Activated T-helper 17 cell treated with anti-CD3 and anti-CD28 coated beads, Interleukin-2, amount 50 U/mL, for 72 hours (primary cell): Measurements from ENCODE around the gene MED13L. TPM values are rescaled to one million over a fixed set of nuclear protein-coding genes. Genes with fewer than 3 reads are reported as not detected.
A peak's percentile ranks its signal among the peaks of the same experiment; 100 is the strongest.

Experiments
- ATAC-seq: fragments of 150-1000 bp; cut with Tn5 transposase; replicated peaks from 2 replicates; pipeline ENCODE4 v1.10.0; 2021; ENCODE audit warnings: mild to moderate bottlenecking, moderate library complexity
- H3K27ac Mint-ChIP-seq: one replicate; pipeline ENCODE4 v1.8.0; 2022; ENCODE audit warnings: mixed read lengths
- H3K27me3 Mint-ChIP-seq: one replicate; pipeline ENCODE4 v1.8.0; 2022; ENCODE audit warnings: mixed read lengths
- H3K36me3 Mint-ChIP-seq: one replicate; pipeline ENCODE4 v1.8.0; 2022; ENCODE audit warnings: low read depth, mild to moderate bottlenecking, mixed read lengths
- H3K4me1 Mint-ChIP-seq: one replicate; pipeline ENCODE4 v1.8.0; 2022; ENCODE audit warnings: mixed read lengths
- H3K4me3 Mint-ChIP-seq: one replicate; pipeline ENCODE4 v1.8.0; 2022; ENCODE audit warnings: mild to moderate bottlenecking, mixed read lengths
- H3K9me3 Mint-ChIP-seq: one replicate; pipeline ENCODE4 v1.8.0; 2022; ENCODE audit warnings: mixed read lengths
- total RNA-seq, 2 donors: library from RNA; stranded (reverse); gene quantifications; one replicate each; pipeline ENCODE4 v1.2.3, GENCODE V29; 2022

The MED13L gene
- total RNA-seq, 2 donors from 2014 or later = 49.9 to 56.2 TPM

DNA sequence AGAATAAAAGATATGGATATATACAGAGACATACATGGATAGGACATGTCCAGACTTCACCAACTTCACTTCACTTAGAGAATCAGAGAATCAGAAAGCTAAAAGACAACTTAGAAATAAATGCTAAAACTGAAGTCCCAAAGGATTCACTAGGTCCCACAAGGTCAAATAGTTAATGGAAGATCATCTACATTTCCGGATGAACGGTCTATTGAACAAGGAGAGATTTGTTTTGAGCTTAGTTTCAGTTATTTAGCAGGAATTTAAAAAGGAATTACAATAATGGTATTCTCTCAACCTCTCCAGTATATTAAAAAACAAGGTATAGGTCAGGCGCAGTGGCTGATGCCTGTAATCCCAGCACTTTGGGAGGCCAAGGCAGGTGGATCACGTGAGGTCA, 187.0 kb downstream of the MED13L start:
- H3K36me3 Mint-ChIP-seq = peaks cover 26% of the 10 kb centered on the region
- no peak for ATAC-seq
- H3K27me3 Mint-ChIP-seq = no peaks in the 10 kb centered on the region
- no peaks in the 10 kb centered on the region for H3K9me3 Mint-ChIP-seq
- H3K27ac Mint-ChIP-seq = no peak overlapping the region
- no peak overlapping the region for H3K4me3 Mint-ChIP-seq
- peaks cover 43% of the 10 kb centered on the region for H3K4me1 Mint-ChIP-seq

DNA sequence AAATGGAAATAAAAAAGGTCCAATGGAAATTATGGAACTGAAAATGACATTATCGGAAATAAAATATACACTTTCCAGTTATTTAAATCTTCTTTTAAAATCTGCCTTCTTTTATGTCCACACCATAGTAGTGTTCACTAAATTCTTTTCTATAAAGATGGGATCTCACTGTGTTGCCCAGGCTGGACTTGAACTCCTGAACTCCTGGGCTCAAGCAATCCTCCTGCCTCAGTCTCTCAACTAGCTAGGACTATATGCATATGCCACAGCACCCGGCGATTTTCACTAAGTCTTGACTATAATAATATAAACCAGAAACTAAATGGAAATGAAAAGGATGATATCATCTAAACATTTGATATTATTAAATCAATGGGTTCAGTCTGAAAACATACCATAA, 188.4 kb downstream of the MED13L start:
- Mint-ChIP-seq H3K27ac (no peak overlapping the region), H3K4me3 (peak overlapping the region; percentile 36), H3K9me3 (no peaks in the 10 kb centered on the region), H3K27me3 (no peaks in the 10 kb centered on the region), H3K4me1 (peaks cover 43% of the 10 kb centered on the region), H3K36me3 (peaks cover 20% of the 10 kb centered on the region)
- no peak for ATAC-seq

DNA sequence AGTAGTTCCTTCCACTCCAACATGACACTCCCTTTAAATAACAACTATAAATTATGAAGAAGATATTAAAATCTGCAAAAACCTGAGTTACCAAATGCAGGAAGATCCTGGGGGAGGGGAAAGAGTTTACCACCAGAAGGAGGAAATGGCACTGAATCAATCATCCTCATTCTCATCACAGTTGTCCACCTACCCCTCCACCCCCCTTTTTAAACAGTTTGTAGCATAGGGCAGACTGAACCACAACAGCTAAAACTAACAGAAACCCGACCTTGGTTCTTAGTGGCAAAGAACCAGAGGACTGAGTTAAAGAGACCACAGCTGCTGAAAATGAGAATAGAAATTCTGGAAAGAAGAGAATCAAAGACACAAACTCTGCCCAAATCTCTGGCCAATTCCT, 189.5 kb downstream of the MED13L start:
- peaks cover 20% of the 10 kb centered on the region for H3K36me3 Mint-ChIP-seq
- peak; percentile 87 for ATAC-seq
- peaks cover 43% of the 10 kb centered on the region for H3K4me1 Mint-ChIP-seq
- peak overlapping the region; percentile 70 for H3K27ac Mint-ChIP-seq
- no peaks in the 10 kb centered on the region for H3K9me3 Mint-ChIP-seq
- H3K27me3 Mint-ChIP-seq = no peaks in the 10 kb centered on the region
- peak overlapping the region; percentile 36 for H3K4me3 Mint-ChIP-seq

DNA sequence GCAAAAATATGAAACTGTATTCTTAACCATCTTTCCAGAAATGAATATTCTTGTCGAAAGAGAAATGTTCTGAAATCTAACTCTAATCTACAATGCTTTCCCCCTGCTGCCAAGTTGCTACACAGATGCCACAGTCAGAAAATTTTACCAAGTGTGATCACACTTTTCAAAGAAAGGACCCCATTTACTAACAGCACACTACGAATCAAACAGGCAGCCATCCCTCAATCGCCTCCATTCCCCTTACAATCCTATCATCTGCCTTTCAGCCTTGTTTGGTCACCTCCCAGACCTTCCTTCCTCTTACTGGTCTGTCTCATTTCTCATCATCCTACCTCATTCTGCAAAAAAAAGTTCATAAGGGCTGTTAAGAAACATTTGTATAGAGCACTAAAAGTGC, 190.1 kb downstream of the MED13L start:
- peak; percentile 56 for ATAC-seq
- Mint-ChIP-seq H3K4me1 (peaks cover 44% of the 10 kb centered on the region), H3K36me3 (peaks cover 20% of the 10 kb centered on the region), H3K27me3 (no peaks in the 10 kb centered on the region), H3K27ac (peak overlapping the region; percentile 70), H3K9me3 (no peaks in the 10 kb centered on the region), H3K4me3 (peak overlapping the region; percentile 36)

GRCh38 chr12:116080415-116080814, 197.1 kb downstream of the MED13L start:
- ATAC-seq = peak; percentile 64
- Mint-ChIP-seq H3K36me3 (no peaks in the 10 kb centered on the region), H3K4me3 (no peak overlapping the region), H3K27me3 (no peaks in the 10 kb centered on the region), H3K27ac (no peak overlapping the region), H3K4me1 (peaks cover 7% of the 10 kb centered on the region), H3K9me3 (no peaks in the 10 kb centered on the region)

DNA sequence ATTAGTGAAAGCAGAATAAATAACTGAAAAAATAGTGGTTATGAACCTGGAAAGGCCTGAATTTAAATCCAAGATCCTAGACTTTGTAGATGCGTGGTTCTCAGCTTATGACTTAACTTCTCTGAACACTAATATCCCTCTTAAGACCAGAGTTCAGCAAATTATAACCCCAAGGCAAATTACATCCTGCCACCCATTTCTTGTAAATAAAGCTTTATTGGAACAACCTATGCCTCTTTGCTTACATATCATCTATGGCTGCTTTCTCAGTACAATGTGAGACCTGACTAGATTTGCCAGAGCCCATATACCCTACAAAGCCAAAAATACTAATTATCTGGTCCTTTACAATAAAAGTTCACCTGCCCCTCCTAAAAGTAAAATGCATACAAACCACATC, 199.1 kb downstream of the MED13L start:
- Mint-ChIP-seq H3K9me3 (no peaks in the 10 kb centered on the region), H3K27me3 (no peaks in the 10 kb centered on the region), H3K27ac (no peak overlapping the region), H3K36me3 (no peaks in the 10 kb centered on the region), H3K4me3 (no peak overlapping the region), H3K4me1 (peaks cover 12% of the 10 kb centered on the region)
- no peak for ATAC-seq

DNA sequence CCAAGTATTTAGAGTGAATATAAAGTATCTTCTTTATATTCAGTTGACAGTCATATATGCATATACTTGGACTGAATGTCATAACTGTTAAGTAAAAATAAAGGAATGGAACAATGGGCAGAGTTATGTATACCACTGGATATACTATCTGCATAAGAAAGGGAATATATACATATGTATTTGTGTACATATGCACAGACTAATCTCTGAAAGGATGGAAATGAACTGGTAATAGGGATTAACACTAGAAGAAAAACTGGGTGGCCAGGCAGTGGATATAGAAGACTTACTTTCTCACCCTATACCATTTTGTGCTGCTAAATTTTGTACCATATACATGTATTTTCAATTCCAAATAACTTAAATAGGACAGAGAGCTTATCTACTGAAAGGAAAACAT, 200.1 kb downstream of the MED13L start:
- H3K4me1 Mint-ChIP-seq = peaks cover 11% of the 10 kb centered on the region
- no peaks in the 10 kb centered on the region for H3K9me3 Mint-ChIP-seq
- no peak overlapping the region for H3K4me3 Mint-ChIP-seq
- no peaks in the 10 kb centered on the region for H3K27me3 Mint-ChIP-seq
- ATAC-seq = no peak
- H3K36me3 Mint-ChIP-seq = no peaks in the 10 kb centered on the region
- H3K27ac Mint-ChIP-seq = no peak overlapping the region

- H3K27ac Mint-ChIP-seq = no peak overlapping the region
- H3K4me3 Mint-ChIP-seq = no peak overlapping the region
- H3K9me3 Mint-ChIP-seq = no peaks in the 10 kb centered on the region
- H3K4me1 Mint-ChIP-seq = peaks cover 9% of the 10 kb centered on the region
- no peak for ATAC-seq
- no peaks in the 10 kb centered on the region for H3K27me3 Mint-ChIP-seq
- H3K36me3 Mint-ChIP-seq = no peaks in the 10 kb centered on the region
Measured at GRCh38 chr12:116076399-116076798, 201.1 kb downstream of the MED13L start.

- H3K27ac Mint-ChIP-seq = no peak overlapping the region
- no peak overlapping the region for H3K4me3 Mint-ChIP-seq
- no peaks in the 10 kb centered on the region for H3K9me3 Mint-ChIP-seq
- no peak for ATAC-seq
- no peaks in the 10 kb centered on the region for H3K27me3 Mint-ChIP-seq
- peaks cover 9% of the 10 kb centered on the region for H3K4me1 Mint-ChIP-seq
- no peaks in the 10 kb centered on the region for H3K36me3 Mint-ChIP-seq
Measured at GRCh38 chr12:116074686-116075085, 202.8 kb downstream of the MED13L start.

- H3K27ac Mint-ChIP-seq = no peak overlapping the region
- ATAC-seq = no peak
- H3K36me3 Mint-ChIP-seq = no peaks in the 10 kb centered on the region
- H3K4me3 Mint-ChIP-seq = no peak overlapping the region
- no peaks in the 10 kb centered on the region for H3K9me3 Mint-ChIP-seq
- H3K27me3 Mint-ChIP-seq = no peaks in the 10 kb centered on the region
- peaks cover 20% of the 10 kb centered on the region for H3K4me1 Mint-ChIP-seq
Measured at GRCh38 chr12:116071555-116072230, 205.8 kb downstream of the MED13L start.

- ATAC-seq = no peak
- Mint-ChIP-seq H3K4me3 (no peak overlapping the region), H3K27me3 (no peaks in the 10 kb centered on the region), H3K9me3 (no peaks in the 10 kb centered on the region), H3K27ac (no peak overlapping the region), H3K4me1 (peaks cover 19% of the 10 kb centered on the region), H3K36me3 (no peaks in the 10 kb centered on the region)
Measured at GRCh38 chr12:116070444-116070843, 207.0 kb downstream of the MED13L start.

DNA sequence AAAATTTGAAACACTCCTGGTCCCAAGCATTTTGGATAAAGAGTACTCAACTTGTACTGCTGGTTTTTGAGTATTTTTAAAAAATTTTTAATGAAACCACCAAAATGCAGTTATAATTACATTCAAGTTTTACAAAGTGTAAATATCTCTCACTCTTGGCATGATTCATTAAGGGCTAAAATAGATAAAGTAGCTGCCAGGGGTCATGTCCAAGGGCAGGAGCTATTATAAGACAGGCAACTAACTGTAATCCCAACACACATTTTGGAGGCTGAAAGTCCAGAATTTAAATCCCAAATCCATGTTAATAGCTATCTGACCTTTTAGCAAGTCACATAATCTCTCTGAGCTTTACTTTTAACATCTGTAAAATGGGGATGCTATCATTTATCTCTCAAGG, 207.6 kb downstream of the MED13L start:
- no peak overlapping the region for H3K27ac Mint-ChIP-seq
- no peaks in the 10 kb centered on the region for H3K9me3 Mint-ChIP-seq
- ATAC-seq = no peak
- no peak overlapping the region for H3K4me3 Mint-ChIP-seq
- H3K36me3 Mint-ChIP-seq = no peaks in the 10 kb centered on the region
- no peaks in the 10 kb centered on the region for H3K27me3 Mint-ChIP-seq
- H3K4me1 Mint-ChIP-seq = peaks cover 14% of the 10 kb centered on the region

DNA sequence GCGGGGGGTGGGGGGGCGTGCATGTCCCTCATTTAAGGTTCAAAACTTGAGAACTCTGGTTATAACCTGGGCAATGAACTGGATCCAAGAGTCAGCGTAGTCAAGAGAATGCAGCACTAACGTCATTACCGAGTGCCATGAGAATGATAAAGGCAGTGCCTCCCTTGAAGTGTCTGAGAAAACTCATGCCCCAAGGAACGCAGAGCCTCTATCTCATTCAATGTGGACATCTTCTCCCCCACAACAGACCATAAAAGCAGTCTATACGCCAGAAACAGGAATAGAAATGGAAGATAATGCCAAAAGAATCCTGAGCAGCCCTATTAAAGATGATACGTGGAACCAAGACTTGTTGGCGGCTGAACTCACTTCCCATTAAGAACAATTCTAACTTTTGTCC, 208.6 kb downstream of the MED13L start:
- Mint-ChIP-seq H3K36me3 (no peaks in the 10 kb centered on the region), H3K4me3 (no peak overlapping the region), H3K27ac (no peak overlapping the region), H3K27me3 (no peaks in the 10 kb centered on the region), H3K4me1 (peaks cover 13% of the 10 kb centered on the region), H3K9me3 (no peaks in the 10 kb centered on the region)
- no peak for ATAC-seq

GRCh38 chr12:116068371-116068770, 209.1 kb downstream of the MED13L start:
- ATAC-seq = no peak
- Mint-ChIP-seq H3K9me3 (no peaks in the 10 kb centered on the region), H3K27ac (no peak overlapping the region), H3K27me3 (no peaks in the 10 kb centered on the region), H3K36me3 (no peaks in the 10 kb centered on the region), H3K4me1 (peaks cover 13% of the 10 kb centered on the region), H3K4me3 (no peak overlapping the region)

DNA sequence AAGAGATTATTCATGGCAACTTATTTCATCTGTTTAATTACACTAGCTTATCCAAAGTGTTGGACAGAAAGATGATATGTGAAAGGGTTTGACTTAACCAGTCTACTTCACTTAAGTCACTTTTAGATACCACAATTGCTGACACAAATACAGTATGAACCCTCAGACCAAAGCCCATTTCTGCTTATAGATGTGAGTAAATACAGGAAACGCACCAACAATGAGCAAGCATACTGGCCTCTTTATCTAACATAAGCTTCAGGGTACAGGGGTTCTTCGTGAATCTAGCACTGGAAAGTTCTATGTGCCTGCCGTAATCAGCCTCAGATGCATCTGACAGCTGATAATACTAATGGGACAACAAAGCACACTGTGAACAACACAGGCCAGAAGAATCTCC, 209.6 kb downstream of the MED13L start:
- no peak overlapping the region for H3K4me3 Mint-ChIP-seq
- H3K36me3 Mint-ChIP-seq = no peaks in the 10 kb centered on the region
- no peaks in the 10 kb centered on the region for H3K9me3 Mint-ChIP-seq
- no peak overlapping the region for H3K27ac Mint-ChIP-seq
- peak; percentile 16 for ATAC-seq
- H3K4me1 Mint-ChIP-seq = peaks cover 13% of the 10 kb centered on the region
- H3K27me3 Mint-ChIP-seq = no peaks in the 10 kb centered on the region
